Thoracic aorta (tissue), 2 donors: ENCODE data around the gene CACYBP. TPM values are rescaled to one million over a fixed set of nuclear protein-coding genes. Genes with fewer than 3 reads are reported as not detected.
"Not testable (repeated sequence)": the region's sequence is repeated elsewhere in the genome, so short reads cannot be mapped to it uniquely, and the experiment has no call there.

Source experiments
- ATAC-seq: fragments of 150-250 bp; one replicate; pipeline ENCODE4 v1.8.0; 2017; ENCODE audit warnings: low read depth; ENCODE audit not compliant: insufficient number of reproducible peaks, low FRiP score
- DNase-seq: peaks from one replicate; pipeline ENCODE4 v3.0.0-alpha.2; 2020; ENCODE audit warnings: low spot score
- H3K27ac ChIP-seq, 2 donors: fragments of 200-600 bp; sonication (generic); 1 replicate in 1 of 2; 2 replicates in 1 of 2; pipeline ENCODE4 v1.5.1; 2016; ENCODE audit warnings: mild to moderate bottlenecking in 2 of 2, moderate library complexity in 2 of 2
- H3K27me3 ChIP-seq: fragments of 200-600 bp; sonication (generic); replicated peaks from 2 replicates; pipeline ENCODE4 v1.6.0; 2016; ENCODE audit warnings: mild to moderate bottlenecking; ENCODE audit not compliant: insufficient read depth
- H3K36me3 ChIP-seq: fragments of 200-600 bp; sonication (generic); one replicate; pipeline ENCODE4 v1.5.1; 2016
- H3K4me1 ChIP-seq, 2 donors: fragments of 200-600 bp; sonication (generic); 1 replicate in 1 of 2; 2 replicates in 1 of 2; pipeline versions ENCODE4 v1.5.1 to v1.6.0; 2016; ENCODE audit warnings: low read depth in 2 of 2, mild to moderate bottlenecking in 1 of 2; ENCODE audit not compliant: control insufficient read depth in 1 of 2
- H3K4me3 ChIP-seq: fragments of 200-600 bp; sonication (generic); 2 replicates; pipeline ENCODE4 v1.5.1; 2016; ENCODE audit warnings: mild to moderate bottlenecking
- H3K9me3 ChIP-seq: fragments of 200-600 bp; sonication (generic); 2 replicates; pipeline ENCODE4 v1.5.1; 2016
- total RNA-seq, 2 donors: library from RNA; depleted of rRNA; stranded (reverse); fragments of >200 nt; gene quantifications; one replicate each; pipeline versions ENCODE4 v1.1.0 to v1.2.3, GENCODE V29; 2016
- TF ChIP-seq, protein P1 (sequence below): fragments of 200-600 bp; sonication (generic); IDR thresholded peaks from one replicate; pipeline ENCODE4 v1.5.1; 2019; ENCODE audit warnings: antibody characterized with exemption

CACYBP gene
- total RNA-seq, 2 donors from 2014 or later = 54.8 to 55.0 TPM

DNA sequence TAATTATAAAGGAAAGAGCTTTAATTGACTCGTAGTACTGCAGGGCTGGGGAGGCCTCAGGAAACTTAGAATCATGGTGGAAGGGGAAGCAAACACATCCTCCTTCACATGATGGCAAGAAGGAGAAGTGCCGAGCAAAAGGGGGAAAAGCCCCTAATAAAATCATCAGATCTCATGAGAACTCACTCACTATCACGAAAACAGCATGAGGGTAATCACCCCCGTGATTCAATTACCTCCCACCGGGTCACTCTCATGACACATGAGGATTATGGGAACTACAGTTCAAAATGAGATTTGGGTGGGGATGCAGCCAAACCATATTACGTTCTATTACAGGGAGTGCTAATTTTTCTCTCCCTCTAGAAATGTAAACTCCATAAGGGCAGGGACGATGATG lies 37.7 kb downstream of the CACYBP start:
- no peaks in the 10 kb centered on the region for H3K9me3 ChIP-seq
- H3K27ac ChIP-seq = no peak overlapping the region
- ATAC-seq (no peak), DNase-seq (no peak)
- H3K4me3 ChIP-seq = no peak overlapping the region
- no peaks in the 10 kb centered on the region for H3K4me1 ChIP-seq
- TF ChIP-seq, protein P1, sequence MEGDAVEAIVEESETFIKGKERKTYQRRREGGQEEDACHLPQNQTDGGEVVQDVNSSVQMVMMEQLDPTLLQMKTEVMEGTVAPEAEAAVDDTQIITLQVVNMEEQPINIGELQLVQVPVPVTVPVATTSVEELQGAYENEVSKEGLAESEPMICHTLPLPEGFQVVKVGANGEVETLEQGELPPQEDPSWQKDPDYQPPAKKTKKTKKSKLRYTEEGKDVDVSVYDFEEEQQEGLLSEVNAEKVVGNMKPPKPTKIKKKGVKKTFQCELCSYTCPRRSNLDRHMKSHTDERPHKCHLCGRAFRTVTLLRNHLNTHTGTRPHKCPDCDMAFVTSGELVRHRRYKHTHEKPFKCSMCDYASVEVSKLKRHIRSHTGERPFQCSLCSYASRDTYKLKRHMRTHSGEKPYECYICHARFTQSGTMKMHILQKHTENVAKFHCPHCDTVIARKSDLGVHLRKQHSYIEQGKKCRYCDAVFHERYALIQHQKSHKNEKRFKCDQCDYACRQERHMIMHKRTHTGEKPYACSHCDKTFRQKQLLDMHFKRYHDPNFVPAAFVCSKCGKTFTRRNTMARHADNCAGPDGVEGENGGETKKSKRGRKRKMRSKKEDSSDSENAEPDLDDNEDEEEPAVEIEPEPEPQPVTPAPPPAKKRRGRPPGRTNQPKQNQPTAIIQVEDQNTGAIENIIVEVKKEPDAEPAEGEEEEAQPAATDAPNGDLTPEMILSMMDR = no peak
- H3K27me3 ChIP-seq = no peaks in the 10 kb centered on the region
- no peaks in the 10 kb centered on the region for H3K36me3 ChIP-seq

DNA sequence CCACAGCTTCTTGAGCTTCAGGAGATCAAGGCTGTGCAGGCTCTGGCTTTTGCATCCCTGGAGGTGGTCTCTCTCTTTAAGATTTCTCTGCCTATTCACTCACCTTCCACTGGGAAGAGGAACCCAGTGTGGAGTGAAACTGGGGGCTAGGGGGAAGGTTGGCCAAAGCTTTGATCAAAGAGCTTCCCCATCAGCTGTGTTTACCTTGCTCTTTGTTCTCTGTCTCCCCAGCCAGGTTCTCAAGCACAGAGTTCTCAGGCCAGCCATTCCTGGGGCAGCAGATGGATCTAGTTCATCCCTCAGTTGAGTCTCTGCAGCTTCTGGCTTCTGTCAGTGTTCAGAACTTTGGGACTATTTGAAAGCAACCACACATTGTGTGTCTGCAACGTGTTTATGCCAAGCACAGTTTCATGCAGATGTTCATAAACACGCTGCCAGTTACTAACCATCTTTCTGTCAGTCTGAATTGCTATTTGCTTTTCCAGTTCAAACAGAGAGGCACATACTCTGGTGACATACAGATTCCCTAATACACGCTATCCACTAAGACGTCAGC lies 40.7 kb downstream of the CACYBP start:
- H3K9me3 ChIP-seq = no peaks in the 10 kb centered on the region
- no peak overlapping the region for H3K27ac ChIP-seq
- DNase-seq (no peak), ATAC-seq (no peak)
- H3K4me1 ChIP-seq = no peaks in the 10 kb centered on the region
- no peaks in the 10 kb centered on the region for H3K36me3 ChIP-seq
- TF ChIP-seq, protein P1 = no peak
- no peaks in the 10 kb centered on the region for H3K27me3 ChIP-seq
- no peak overlapping the region for H3K4me3 ChIP-seq

DNA sequence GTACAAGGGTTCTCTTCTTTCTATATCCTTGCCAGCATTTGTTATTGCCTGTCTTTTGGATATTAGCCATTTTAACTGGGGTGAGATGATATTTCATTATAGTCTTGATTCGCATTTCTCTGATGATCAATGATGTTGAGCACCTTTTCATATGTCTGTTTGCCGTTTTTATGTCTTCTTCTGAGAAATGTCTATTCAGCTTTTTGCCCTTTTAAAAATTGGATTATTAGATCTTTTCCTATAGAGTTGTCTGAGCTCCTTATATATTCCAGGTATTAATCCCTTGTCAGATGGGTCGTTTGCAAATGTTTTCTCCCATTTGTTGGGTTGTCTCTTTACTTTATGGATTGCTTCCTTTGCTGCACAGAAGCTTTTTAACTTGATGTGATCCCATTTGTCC lies 42.9 kb downstream of the CACYBP start:
- Histone ChIP-seq H3K9me3 (no peaks in the 10 kb centered on the region), H3K27me3 (no peaks in the 10 kb centered on the region), H3K4me1 (no peaks in the 10 kb centered on the region), H3K4me3 (no peak overlapping the region), H3K36me3 (no peaks in the 10 kb centered on the region), H3K27ac (no peak overlapping the region)
- ATAC-seq (no peak), DNase-seq (no peak)
- TF ChIP-seq, protein P1 = no peak

DNA sequence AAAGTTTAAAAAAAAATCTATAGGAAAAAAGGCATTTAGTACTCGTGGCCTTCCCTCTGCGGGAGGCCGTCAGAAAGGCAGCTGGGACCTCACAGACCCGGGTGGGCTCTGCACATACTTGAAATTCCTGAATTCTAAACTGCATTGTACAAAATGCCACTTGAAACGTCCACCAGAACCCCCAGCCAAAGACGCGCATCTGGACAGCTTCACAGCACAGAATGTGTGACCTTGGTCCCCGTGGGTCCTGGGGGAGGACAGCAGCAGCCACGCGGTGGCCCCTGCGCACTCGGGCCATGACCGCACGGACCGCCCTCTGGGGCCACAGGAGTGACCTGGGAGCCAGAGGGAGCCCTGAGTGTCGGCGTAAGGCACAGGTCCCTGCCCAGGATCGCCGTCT lies 44.1 kb downstream of the CACYBP start:
- DNase-seq (no peak), ATAC-seq (no peak)
- Histone ChIP-seq H3K27ac (no peak overlapping the region), H3K36me3 (no peaks in the 10 kb centered on the region), H3K27me3 (no peaks in the 10 kb centered on the region), H3K9me3 (no peaks in the 10 kb centered on the region), H3K4me1 (no peaks in the 10 kb centered on the region), H3K4me3 (no peak overlapping the region)
- TF ChIP-seq, protein P1 = no peak

DNA sequence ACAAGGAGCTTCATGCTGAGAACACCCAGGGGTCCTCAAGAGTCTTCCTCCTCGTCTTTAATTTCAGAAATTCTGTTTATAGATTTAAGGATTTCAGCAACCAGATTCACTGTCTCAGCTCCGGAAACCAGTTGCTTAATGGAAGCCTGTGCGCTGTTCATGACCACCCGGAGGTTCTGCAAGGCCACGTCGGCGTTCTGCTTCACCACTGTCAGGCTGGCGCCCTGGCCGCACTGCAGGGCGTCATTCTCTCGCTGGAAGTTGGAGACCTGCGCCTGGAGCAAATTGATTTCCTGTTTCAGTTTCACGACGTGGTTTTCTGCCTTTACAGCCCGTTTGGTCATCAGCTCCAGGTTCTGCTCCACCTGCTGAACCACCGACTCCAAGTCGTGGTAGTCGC lies 44.8 kb downstream of the CACYBP start:
- H3K4me3 ChIP-seq = not testable (repeated sequence)

DNA sequence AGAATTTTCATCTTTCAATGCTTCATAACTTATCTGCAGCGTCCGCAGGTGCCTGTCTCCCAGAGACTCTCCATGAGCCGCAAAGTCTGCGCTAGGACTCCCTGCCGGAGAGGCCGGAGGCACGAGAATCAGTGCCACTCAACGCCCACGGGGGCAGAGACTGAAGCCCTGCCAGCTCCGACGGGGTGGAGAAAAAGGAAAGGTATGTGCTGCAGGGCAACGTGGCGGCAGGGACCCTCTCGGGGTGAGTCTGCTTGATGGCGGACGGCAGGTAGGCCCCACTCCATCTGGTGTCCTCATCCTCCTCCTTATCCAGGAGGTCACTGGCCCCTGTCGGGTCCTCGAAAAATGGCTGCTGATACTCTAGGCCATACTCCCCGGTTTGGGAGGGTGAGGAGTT lies 45.4 kb downstream of the CACYBP start:
- DNase-seq (no peak), ATAC-seq (no peak)
- no peak overlapping the region for H3K27ac ChIP-seq
- no peaks in the 10 kb centered on the region for H3K4me1 ChIP-seq
- H3K36me3 ChIP-seq = no peaks in the 10 kb centered on the region
- TF ChIP-seq, protein P1 = no peak
- H3K4me3 ChIP-seq = no peak overlapping the region
- H3K27me3 ChIP-seq = no peaks in the 10 kb centered on the region
- no peaks in the 10 kb centered on the region for H3K9me3 ChIP-seq

More for the DNA sequence above, 44.8 kb downstream of the CACYBP start:
- H3K27ac ChIP-seq, H3K36me3 ChIP-seq, H3K27me3 ChIP-seq, H3K9me3 ChIP-seq, DNase-seq, H3K4me1 ChIP-seq, ATAC-seq: not testable (repeated sequence)
